BE2C (cell line): ENCODE data around the gene TNFRSF13B.
"Not testable (repeated sequence)": the region's sequence is repeated elsewhere in the genome, so short reads cannot be mapped to it uniquely, and the experiment has no call there.

Experiments
- DNase-seq: peaks from one replicate; pipeline ENCODE4 v3.0.0-alpha.2; 2020
- H3K27me3 ChIP-seq: fragments of 250-450 bp; sonication (Bioruptor Pico); 2 replicates; pipeline ENCODE4 v1.5.1; 2020; ENCODE audit warnings: mild to moderate bottlenecking
- H3K36me3 ChIP-seq: fragments of 250-450 bp; sonication (Bioruptor Pico); 2 replicates; pipeline ENCODE4 v1.5.1; 2020; ENCODE audit warnings: mild to moderate bottlenecking
- H3K4me1 ChIP-seq: fragments of 250-450 bp; sonication (Bioruptor Pico); 2 replicates; pipeline ENCODE4 v1.5.1; 2020
- H3K4me3 ChIP-seq: 2 replicates; pipeline ENCODE4 v1.5.1; 2011; ENCODE audit warnings: low read depth, low read length
- H3K9me3 ChIP-seq: fragments of 250-450 bp; sonication (Bioruptor Pico); 2 replicates; pipeline ENCODE4 v1.5.1; 2020
- CTCF ChIP-seq: IDR thresholded peaks from 2 replicates; pipeline ENCODE4 v1.5.1; 2012; ENCODE audit warnings: mild to moderate bottlenecking, low read depth, low read length

Gene TNFRSF13B

GRCh38 chr17:16973760-16974540 lies 2.0 kb upstream of the TNFRSF13B start:
- no peaks in the 10 kb centered on the region for H3K9me3 ChIP-seq
- TF ChIP-seq CTCF, result no peak
- H3K4me3 ChIP-seq, result no peak overlapping the region
- no peaks in the 10 kb centered on the region for H3K27me3 ChIP-seq
- no peaks in the 10 kb centered on the region for H3K36me3 ChIP-seq
- H3K4me1 ChIP-seq, result no peaks in the 10 kb centered on the region
- DNase-seq, result no peak

GRCh38 chr17:16973043-16973442 lies 1.1 kb upstream of the TNFRSF13B start:
- not testable (repeated sequence) for H3K4me3 ChIP-seq, DNase-seq, H3K4me1 ChIP-seq, H3K9me3 ChIP-seq, H3K27me3 ChIP-seq, H3K36me3 ChIP-seq

GRCh38 chr17:16972346-16972745 lies 428 bp upstream of the TNFRSF13B start:
- H3K9me3 ChIP-seq, result no peaks in the 10 kb centered on the region
- H3K4me1 ChIP-seq, result no peaks in the 10 kb centered on the region
- H3K4me3 ChIP-seq, result no peak overlapping the region
- H3K27me3 ChIP-seq, result no peaks in the 10 kb centered on the region
- no peaks in the 10 kb centered on the region for H3K36me3 ChIP-seq
- TF ChIP-seq CTCF, result no peak
- no peak for DNase-seq

GRCh38 chr17:16969931-16970906 lies 1.7 kb downstream of the TNFRSF13B start:
- Histone ChIP-seq H3K4me3 (no peak overlapping the region), H3K9me3 (no peaks in the 10 kb centered on the region)
- no peak for DNase-seq

GRCh38 chr17:16968786-16969185 lies 3.1 kb downstream of the TNFRSF13B start:
- no peak for TF ChIP-seq CTCF
- no peak for DNase-seq
- Histone ChIP-seq H3K4me3 (no peak overlapping the region), H3K36me3 (no peaks in the 10 kb centered on the region), H3K9me3 (no peaks in the 10 kb centered on the region), H3K27me3 (no peaks in the 10 kb centered on the region), H3K4me1 (no peaks in the 10 kb centered on the region)

More at GRCh38 chr17:16969931-16970906, 1.7 kb downstream of the TNFRSF13B start:
- Histone ChIP-seq H3K27me3 (no peaks in the 10 kb centered on the region), H3K36me3 (no peaks in the 10 kb centered on the region), H3K4me1 (no peaks in the 10 kb centered on the region)
- TF ChIP-seq CTCF, result no peak

GRCh38 chr17:16962804-16963203 lies 9.1 kb downstream of the TNFRSF13B start:
- TF ChIP-seq CTCF, result no peak
- DNase-seq, result no peak
- Histone ChIP-seq H3K4me1 (no peaks in the 10 kb centered on the region), H3K4me3 (no peak overlapping the region), H3K9me3 (no peaks in the 10 kb centered on the region), H3K27me3 (no peaks in the 10 kb centered on the region), H3K36me3 (no peaks in the 10 kb centered on the region)
